ENCODE data around the gene RNF181.
"Not testable (repeated sequence)": the region's sequence is repeated elsewhere in the genome, so short reads cannot be mapped to it uniquely, and the experiment has no call there.

RNF181 gene, protein sequence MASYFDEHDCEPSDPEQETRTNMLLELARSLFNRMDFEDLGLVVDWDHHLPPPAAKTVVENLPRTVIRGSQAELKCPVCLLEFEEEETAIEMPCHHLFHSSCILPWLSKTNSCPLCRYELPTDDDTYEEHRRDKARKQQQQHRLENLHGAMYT

DNA sequence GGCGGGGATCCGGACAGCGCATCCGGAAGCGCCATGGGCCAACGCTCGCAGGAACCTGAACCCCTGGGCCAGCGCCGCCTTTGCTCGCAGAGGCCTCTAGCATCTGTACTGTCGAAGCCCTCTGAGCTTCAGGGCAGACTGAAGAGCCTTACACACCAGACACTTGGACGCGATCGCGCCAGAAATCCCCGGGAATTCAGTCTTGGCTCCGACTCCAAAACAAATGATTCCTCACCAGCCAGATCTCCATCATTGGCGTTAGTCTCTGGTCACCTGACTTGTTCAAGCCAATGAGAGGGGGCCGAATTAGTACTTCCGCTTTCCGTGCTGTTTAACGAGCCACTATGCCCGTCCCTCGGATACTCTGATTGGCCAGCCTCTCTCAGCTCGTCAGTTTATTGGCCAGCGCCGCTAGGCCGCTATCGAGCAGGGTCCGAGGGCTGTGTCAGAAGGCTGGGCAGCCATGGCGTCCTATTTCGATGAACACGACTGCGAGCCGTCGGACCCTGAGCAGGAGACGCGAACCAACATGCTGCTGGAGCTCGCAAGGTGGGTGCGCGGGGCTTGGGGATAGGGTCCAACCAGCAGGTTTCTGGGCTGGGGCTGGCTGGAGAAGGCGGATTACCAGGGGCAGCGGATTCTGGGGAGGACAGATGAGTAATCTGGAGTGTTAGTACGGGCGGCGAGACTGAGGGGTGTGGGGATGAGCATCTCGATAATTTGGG is at the start of gene RNF181:
Gene RNF181 (plus strand): TSS at position 445 of the 725 bp plus-strand sequence. CDS start 19 bp downstream, at position 464.
- peak; percentile 100 for DNase-seq

GRCh38 chr2:85545780-85546240 is 49.7 kb upstream of the RNF181 start:
- no peak for DNase-seq

DNA sequence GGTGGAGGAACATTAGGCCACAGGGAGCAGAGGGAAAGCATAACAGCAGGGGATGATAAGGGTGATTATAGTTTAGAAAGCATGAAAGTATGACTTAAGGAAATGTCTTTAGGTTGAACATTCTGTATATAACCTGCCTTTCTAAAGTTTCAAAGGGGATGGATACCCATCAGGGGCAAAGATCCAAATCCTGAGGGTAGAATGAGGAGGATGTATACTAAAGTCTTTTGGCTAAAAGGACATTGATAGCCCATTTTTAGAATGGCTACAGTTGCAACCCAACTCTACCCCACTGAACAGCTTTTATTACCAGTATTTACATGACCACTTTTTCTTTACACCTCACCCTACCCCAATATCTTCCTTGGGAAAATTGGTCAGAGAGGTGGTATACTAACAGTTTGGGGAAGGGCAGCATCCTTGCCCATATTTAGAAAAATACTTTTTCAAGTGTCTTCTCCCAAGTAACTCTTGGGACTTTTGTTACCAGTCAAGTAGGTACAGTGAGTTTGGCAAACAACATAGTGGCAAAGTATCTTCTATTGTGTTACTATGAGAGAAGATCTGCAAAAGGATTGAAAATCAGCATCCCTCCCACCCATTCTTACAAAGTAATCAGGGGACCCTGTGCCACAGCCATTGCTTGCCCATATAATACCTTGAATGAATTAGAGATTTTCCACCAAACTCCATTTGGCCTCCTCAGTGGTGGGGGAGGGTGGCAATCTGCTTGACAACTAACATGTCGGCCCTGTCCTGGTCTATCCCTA is 48.3 kb upstream of the RNF181 start:
- peak; percentile 37 for DNase-seq

- no peak for DNase-seq
Measured at GRCh38 chr2:85547859-85548607, 47.5 kb upstream of the RNF181 start.

GRCh38 chr2:85548608-85548900 is 47.0 kb upstream of the RNF181 start:
- DNase-seq, result no peak

GRCh38 chr2:85549095-85549494 is 46.5 kb upstream of the RNF181 start:
- DNase-seq, result no peak

GRCh38 chr2:85549826-85550225 is 45.7 kb upstream of the RNF181 start:
- DNase-seq, result no peak

GRCh38 chr2:85550486-85550885 is 45.1 kb upstream of the RNF181 start:
- peak; percentile 43 for DNase-seq

DNA sequence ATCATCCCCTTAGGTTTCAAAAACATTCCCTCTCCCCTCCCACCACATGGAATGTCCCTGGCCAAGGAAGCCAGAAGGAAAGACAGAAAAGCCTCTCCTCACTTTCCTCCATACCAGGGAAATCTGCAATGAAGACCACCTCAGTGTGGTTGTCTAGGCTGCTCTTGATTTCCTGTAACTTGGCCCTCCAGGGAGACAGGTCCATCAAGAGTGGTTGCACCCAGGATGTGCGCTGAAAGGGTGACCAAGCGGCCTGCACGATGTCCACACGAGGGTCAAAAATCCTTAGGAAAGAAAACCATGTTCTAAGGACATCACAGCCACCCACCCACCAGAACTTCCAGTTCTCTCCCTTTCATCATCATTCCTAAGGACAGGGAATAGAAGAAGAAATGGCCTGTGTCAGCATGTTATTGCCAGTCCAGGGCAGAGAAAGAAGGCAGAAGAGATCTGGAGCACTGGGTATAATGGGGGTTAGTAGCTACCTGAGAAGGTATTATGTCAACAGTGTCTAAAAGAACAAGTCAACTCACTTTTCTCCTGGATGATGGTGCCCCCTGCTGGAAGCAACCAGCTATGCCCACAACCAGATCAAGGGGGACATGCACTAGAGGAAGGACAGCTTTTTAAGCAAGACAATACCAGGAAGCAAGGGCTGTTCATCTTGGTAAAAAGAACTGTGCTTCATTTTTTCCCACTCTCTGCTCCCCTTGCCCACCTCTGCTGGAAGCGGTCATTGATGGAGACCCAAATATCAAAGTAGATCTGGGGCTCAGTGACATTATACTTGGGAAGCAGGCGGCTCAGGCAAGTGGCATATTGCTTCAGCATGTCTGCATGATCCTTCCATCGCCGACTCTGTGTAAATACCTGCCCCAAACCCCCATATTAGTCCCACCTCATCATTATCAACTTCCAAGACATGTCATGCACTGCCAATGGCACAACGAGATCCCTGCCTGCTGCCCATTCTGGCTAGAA is 43.6 kb upstream of the RNF181 start:
- peak; percentile 86 for DNase-seq

DNA sequence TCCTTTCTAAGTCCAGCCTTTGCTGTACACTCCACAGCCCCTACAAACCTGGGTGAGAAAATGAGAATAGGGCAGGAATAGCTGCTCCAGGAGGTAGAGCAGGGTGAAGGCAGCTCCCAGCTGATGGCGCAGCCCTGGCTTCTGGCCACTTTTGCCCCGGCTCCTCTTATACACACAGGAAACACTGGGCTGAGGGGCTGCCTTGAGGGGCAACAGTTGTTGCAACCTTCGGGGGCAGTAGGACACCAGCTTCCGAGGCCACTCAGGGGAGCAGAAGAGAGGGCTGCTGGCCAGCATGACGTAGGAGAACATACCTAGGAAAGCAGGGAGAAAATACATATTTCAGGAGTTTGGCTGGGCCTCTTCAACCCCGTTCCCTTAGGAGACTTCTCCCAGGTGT is 42.4 kb upstream of the RNF181 start:
- DNase-seq, result no peak

- no peak for DNase-seq
Measured at GRCh38 chr2:85554980-85555612, 40.4 kb upstream of the RNF181 start.

DNA sequence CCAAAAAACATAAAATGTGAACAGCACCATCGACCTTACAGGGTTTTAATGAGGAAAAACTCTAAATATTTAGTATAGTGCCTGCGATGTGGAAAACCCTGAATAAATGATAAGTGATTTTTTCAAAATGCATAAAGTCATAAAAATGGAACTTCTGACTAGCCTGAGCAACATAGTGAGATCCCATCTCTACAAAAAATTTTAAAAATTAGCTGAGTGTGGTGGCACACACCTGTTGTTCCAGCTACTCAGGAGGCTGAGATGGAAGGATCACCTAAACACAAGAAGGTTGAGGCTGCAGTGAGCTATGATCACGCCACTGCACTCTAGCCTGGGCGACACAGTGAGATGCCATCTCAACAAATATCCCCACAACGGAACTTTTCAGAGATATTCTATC is 38.4 kb upstream of the RNF181 start:
- no peak for DNase-seq

DNA sequence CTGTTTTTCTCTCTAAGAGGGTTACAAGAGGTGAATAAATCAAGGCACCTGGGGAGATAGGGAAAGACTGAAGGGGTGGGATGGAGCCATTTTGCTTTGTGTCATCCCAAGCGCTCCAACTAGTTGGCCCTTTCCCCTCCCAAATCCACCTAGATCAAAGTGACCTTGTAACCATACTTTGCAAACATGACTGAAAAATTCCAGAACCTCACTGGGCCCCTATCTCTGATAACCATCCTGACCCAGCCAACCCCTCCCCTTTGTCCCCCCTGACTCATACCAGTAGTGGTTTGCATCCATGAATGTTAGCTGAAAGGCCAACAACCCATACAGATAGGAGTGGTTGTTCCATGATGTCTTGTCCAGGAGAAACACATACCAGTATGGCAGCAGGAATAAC is 37.4 kb upstream of the RNF181 start:
- DNase-seq, result no peak

- DNase-seq, result not testable (repeated sequence)
Measured at GRCh38 chr2:85560403-85560726, 35.2 kb upstream of the RNF181 start.

GRCh38 chr2:85560812-85561279 is 34.7 kb upstream of the RNF181 start:
- DNase-seq, result no peak

- DNase-seq, result peak; percentile 97
Measured at GRCh38 chr2:85561280-85562212, 34.0 kb upstream of the RNF181 start, which contains the start of gene GGCX. TSS of gene GGCX (minus strand) at chr2:85561493. CDS start at chr2:85561428, 65 bp downstream.

DNA sequence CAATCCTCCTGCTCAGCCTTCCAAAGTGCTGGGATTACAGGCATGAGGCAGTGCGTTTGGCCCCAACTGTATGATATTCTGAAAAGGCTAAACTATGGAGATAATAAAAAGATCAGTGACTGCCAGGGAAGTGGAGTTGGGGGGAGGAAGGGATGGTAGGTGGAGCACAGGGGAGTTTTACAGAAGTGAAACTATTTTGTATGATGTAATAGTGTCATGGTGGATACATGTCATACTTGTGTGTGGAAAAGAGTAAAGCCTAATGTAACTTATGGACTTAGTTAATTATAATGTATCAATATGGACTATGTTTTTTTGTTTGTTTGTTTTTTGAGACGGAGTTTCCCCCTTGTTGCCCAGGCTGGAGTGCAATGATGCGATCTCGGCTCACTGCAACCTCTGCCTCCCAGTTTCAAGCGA is 31.4 kb upstream of the RNF181 start:
- DNase-seq, result no peak

DNA sequence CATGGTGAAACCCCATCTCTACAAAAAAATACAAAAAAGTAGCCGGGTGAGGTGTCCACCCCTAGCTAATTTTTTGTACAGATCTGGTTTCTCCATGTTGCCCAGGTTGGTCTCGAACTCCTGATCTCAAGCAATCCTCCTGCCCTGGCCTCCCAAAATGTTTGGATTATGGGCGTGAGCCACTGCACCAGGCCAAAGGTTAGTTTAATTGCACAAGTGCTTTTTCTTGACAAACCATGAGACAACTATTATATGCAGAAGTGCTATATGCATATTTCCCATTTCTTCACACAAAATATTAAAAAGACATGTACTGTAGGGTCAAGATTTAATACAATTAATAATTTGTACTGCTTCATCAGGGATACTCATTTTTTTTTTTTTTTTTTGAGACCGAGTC is 29.3 kb upstream of the RNF181 start:
- no peak for DNase-seq

DNA sequence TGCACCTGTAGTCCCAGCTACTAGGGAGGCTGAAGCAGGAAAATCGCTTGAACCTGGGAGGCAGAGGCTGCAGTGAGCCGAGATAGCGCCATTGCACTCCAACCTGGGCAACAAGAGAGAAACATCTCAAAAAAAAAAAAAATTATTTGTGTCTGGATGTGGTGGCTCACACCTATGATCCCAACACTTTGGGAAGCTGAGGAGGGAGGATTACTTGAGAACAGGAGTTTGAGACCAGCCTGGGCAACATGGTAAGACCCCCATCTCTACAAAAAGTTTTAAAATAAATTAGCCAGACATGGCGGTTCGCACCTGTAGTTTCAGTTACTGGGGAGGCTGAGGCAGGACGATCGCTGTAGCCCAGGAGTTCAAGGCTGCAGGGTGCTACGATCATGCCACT is 19.8 kb upstream of the RNF181 start:
- no peak for DNase-seq

- no peak for DNase-seq
Measured at GRCh38 chr2:85577063-85577385, 18.5 kb upstream of the RNF181 start.
